Measurements from ENCODE around the gene KIF4B.

DNA sequence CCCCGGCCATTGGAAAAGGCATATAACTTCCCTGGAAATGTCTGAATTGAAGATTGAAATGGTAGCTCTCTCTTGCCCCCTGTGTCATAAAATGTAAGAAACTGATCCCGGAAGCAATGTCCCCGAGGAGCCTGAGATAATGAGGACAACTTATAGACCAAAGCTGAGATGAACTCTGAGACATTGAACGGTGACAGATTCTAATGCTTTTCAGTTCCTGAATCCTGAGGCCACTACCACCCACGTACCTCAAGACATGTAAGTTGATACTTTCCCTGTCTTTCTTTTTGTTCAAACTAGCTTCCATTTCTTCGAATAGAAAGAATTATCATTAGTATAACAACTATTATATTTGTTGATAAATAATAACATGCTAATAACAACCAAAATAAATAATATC lies 51.0 kb downstream of the KIF4B start:
- TF ChIP-seq POLR2AphosphoS5 (IDR thresholded peaks at IDR 0.05; ENCODE audit: low read depth, low read length) (no peak), TAF1 (IDR thresholded peaks at IDR 0.05; ENCODE audit: borderline replicate concordance, insufficient read depth, low read length) (no peak)

All from PFSK-1 (cell line).